Testis (tissue), 2 donors: ENCODE results near the gene COL25A1.

Source experiments
- CTCF ChIP-seq, 3 experiments: fragments of 450-650 bp in 2 of 3; fragments of 200-600 bp in 1 of 3; sonication (generic) in 1 of 3; IDR thresholded peaks; one replicate each; pipeline ENCODE4 v1.5.1; 2016 to 2019; ENCODE audit warnings: antibody characterized with exemption in 3 of 3, mild to moderate bottlenecking in 2 of 3, moderate library complexity in 1 of 3
- POLR2A ChIP-seq: fragments of 450-650 bp; IDR thresholded peaks from one replicate; pipeline ENCODE4 v1.6.1; 2017; ENCODE audit warnings: antibody characterized with exemption, mild to moderate bottlenecking, moderate library complexity

- no peak for TF ChIP-seq CTCF (IDR thresholded peaks at IDR 0.05)
- TF ChIP-seq POLR2A: no peak
Measured at GRCh38 chr4:109278594-109279031, 23.8 kb downstream of the COL25A1 start.
